Measurements from ENCODE around the gene ZNF445. TPM values are rescaled to one million over a fixed set of nuclear protein-coding genes. Genes with fewer than 3 reads are reported as not detected.
"Not testable (repeated sequence)": the region's sequence is repeated elsewhere in the genome, so short reads cannot be mapped to it uniquely, and the experiment has no call there.

ZNF445 gene
- total RNA-seq, 1 donor from 2014 or later, result 25.7 TPM

- intact Hi-C loops (cut with micrococcal nuclease), result loop anchor here (1.0 kb wide), 4 partner anchors 38 to 322 kb away; partner anchors contain the start of genes KIAA1143, KIF15, TCAIM and ZNF445
These were observed 37.8 kb downstream of the ZNF445 start for GRCh38 chr3:44439499-44440295.

GRCh38 chr3:44437800-44438199 is 39.7 kb downstream of the ZNF445 start:
- intact Hi-C loops (cut with micrococcal nuclease), result no loop called here

- intact Hi-C loops (cut with micrococcal nuclease), result no loop called here
These were observed 41.3 kb downstream of the ZNF445 start for GRCh38 chr3:44436181-44436580.

- intact Hi-C loops (cut with micrococcal nuclease), result no loop called here
These were observed 42.5 kb downstream of the ZNF445 start for GRCh38 chr3:44434834-44435510.

- intact Hi-C loops (cut with micrococcal nuclease), result no loop called here
These were observed 47.0 kb downstream of the ZNF445 start for GRCh38 chr3:44430466-44430865.

GRCh38 chr3:44429459-44429858 is 48.0 kb downstream of the ZNF445 start:
- intact Hi-C loops (cut with micrococcal nuclease), result no loop called here

- intact Hi-C loops (cut with micrococcal nuclease), result no loop called here
These were observed 48.6 kb downstream of the ZNF445 start for GRCh38 chr3:44428910-44429309.

- intact Hi-C loops (cut with micrococcal nuclease), result no loop called here
These were observed 49.8 kb downstream of the ZNF445 start for GRCh38 chr3:44427683-44428082.

GRCh38 chr3:44424758-44425157 is 52.7 kb downstream of the ZNF445 start:
- intact Hi-C loops (cut with micrococcal nuclease), result no loop called here

GRCh38 chr3:44421280-44421679 is 56.2 kb downstream of the ZNF445 start:
- intact Hi-C loops (cut with micrococcal nuclease), result no loop called here

GRCh38 chr3:44420676-44421075 is 56.8 kb downstream of the ZNF445 start:
- intact Hi-C loops (cut with micrococcal nuclease), result no loop called here

GRCh38 chr3:44419923-44420650 is 57.4 kb downstream of the ZNF445 start:
- intact Hi-C loops (cut with micrococcal nuclease), result no loop called here

- intact Hi-C loops (cut with micrococcal nuclease), result no loop called here
These were observed 58.2 kb downstream of the ZNF445 start for GRCh38 chr3:44419116-44419922.

- intact Hi-C loops (cut with micrococcal nuclease), result no loop called here
These were observed 58.9 kb downstream of the ZNF445 start for GRCh38 chr3:44418549-44418948.

- intact Hi-C loops (cut with micrococcal nuclease), result not testable (repeated sequence)
These were observed 59.4 kb downstream of the ZNF445 start for GRCh38 chr3:44418118-44418517.

GRCh38 chr3:44416031-44417030 is 61.1 kb downstream of the ZNF445 start:
- intact Hi-C loops (cut with micrococcal nuclease), result no loop called here

- intact Hi-C loops (cut with micrococcal nuclease), result no loop called here
These were observed 62.0 kb downstream of the ZNF445 start for GRCh38 chr3:44415421-44415820.

- intact Hi-C loops (cut with micrococcal nuclease), result no loop called here
These were observed 62.9 kb downstream of the ZNF445 start for GRCh38 chr3:44414517-44415090.

- intact Hi-C loops (cut with micrococcal nuclease), result no loop called here
These were observed 65.1 kb downstream of the ZNF445 start for GRCh38 chr3:44412365-44412764.
